GM19438 (cell line): ENCODE measurements around the gene EGR1.
A peak's percentile ranks its signal among the peaks of the same experiment; 100 is the strongest.

ENCODE experiments used
- ATAC-seq: cut with Tn5 transposase; IDR thresholded peaks from one replicate; pipeline ENCODE4 v1.9.1; 2021; ENCODE audit warnings: low read depth; ENCODE audit not compliant: unreplicated experiment

EGR1 gene

GRCh38 chr5:138452720-138453119 is 12.6 kb upstream of the EGR1 start:
- ATAC-seq = no peak

GRCh38 chr5:138453590-138453989 is 11.7 kb upstream of the EGR1 start:
- no peak for ATAC-seq

GRCh38 chr5:138454121-138454520 is 11.2 kb upstream of the EGR1 start:
- ATAC-seq = no peak

GRCh38 chr5:138455232-138455930 is 9.9 kb upstream of the EGR1 start:
- no peak for ATAC-seq

GRCh38 chr5:138457531-138458275 is 7.6 kb upstream of the EGR1 start:
- no peak for ATAC-seq

- ATAC-seq = no peak
Observed at GRCh38 chr5:138458384-138458783, 6.9 kb upstream of the EGR1 start.

- ATAC-seq = no peak
Observed at GRCh38 chr5:138458856-138459255, 6.4 kb upstream of the EGR1 start.

GRCh38 chr5:138459311-138459933 is 5.9 kb upstream of the EGR1 start:
- no peak for ATAC-seq

- ATAC-seq = no peak
Observed at GRCh38 chr5:138460032-138460693, 5.1 kb upstream of the EGR1 start.

- ATAC-seq = no peak
Observed at GRCh38 chr5:138461343-138462125, 3.7 kb upstream of the EGR1 start.

- no peak for ATAC-seq
Observed at GRCh38 chr5:138463419-138464007, 1.8 kb upstream of the EGR1 start.

- ATAC-seq = peak; percentile 44
Observed at GRCh38 chr5:138464008-138464387, 1.3 kb upstream of the EGR1 start.

- ATAC-seq = peak; percentile 76
Observed at GRCh38 chr5:138464388-138465260, 655 bp upstream of the EGR1 start.

GRCh38 chr5:138466125-138466899 is 1.0 kb downstream of the EGR1 start:
- no peak for ATAC-seq

- no peak for ATAC-seq
Observed at GRCh38 chr5:138466900-138467710, 1.8 kb downstream of the EGR1 start.

- ATAC-seq = no peak
Observed at GRCh38 chr5:138467711-138468132, 2.4 kb downstream of the EGR1 start.

GRCh38 chr5:138468133-138468965 is 3.1 kb downstream of the EGR1 start:
- ATAC-seq = no peak
